ENCODE results near the gene NTM.

Gene NTM

GRCh38 chr11:131982154-131982553 is 611.7 kb downstream of the NTM start:
- no peaks in the 10 kb centered on the region for H4K20me1 ChIP-seq (ENCODE audit: insufficient read depth, low read length)
- no peak overlapping the region for H3K4me3 ChIP-seq (ENCODE audit: low read length)
- no peak for TF ChIP-seq EZH2phosphoT487 (IDR thresholded peaks at IDR 0.05; ENCODE audit: low read depth)
- TF ChIP-seq CTCF (IDR thresholded peaks at IDR 0.05; ENCODE audit: low read depth, low read length) = no peak
- no peak overlapping the region for H3K4me2 ChIP-seq (ENCODE audit: low read length)
- H3K4me1 ChIP-seq (ENCODE audit: low read length) = no peaks in the 10 kb centered on the region
- H3K27ac ChIP-seq (ENCODE audit: low read length) = no peak overlapping the region
- H3K9me3 ChIP-seq (ENCODE audit: insufficient read depth, low read length) = no peaks in the 10 kb centered on the region; the same call in 1 of the 2 replicates
- no peak overlapping the region for H3K9ac ChIP-seq (ENCODE audit: low read length)
- H3K27me3 ChIP-seq (ENCODE audit: low read depth, low read length) = peaks cover 19% of the 10 kb centered on the region
- H2AFZ ChIP-seq (ENCODE audit: low read depth, low read length) = no peak overlapping the region
- no peaks in the 10 kb centered on the region for H3K79me2 ChIP-seq (ENCODE audit: low read length)
- H3K36me3 ChIP-seq (replicated peaks; ENCODE audit: low read depth, low read length) = no peaks in the 10 kb centered on the region

- no peak overlapping the region for H2AFZ ChIP-seq (ENCODE audit: low read depth, low read length)
Measured at GRCh38 chr11:131985846-131986301, 615.5 kb downstream of the NTM start.

GRCh38 chr11:131987703-131988102 is 617.3 kb downstream of the NTM start:
- TF ChIP-seq CTCF (IDR thresholded peaks at IDR 0.05; ENCODE audit: low read depth, low read length) = no peak
- TF ChIP-seq EZH2phosphoT487 (IDR thresholded peaks at IDR 0.05; ENCODE audit: low read depth) = no peak
- no peaks in the 10 kb centered on the region for H4K20me1 ChIP-seq (ENCODE audit: insufficient read depth, low read length)
- H2AFZ ChIP-seq (ENCODE audit: low read depth, low read length) = no peak overlapping the region
- no peaks in the 10 kb centered on the region for H3K4me1 ChIP-seq (ENCODE audit: low read length)
- no peak overlapping the region for H3K9ac ChIP-seq (ENCODE audit: low read length)
- no peaks in the 10 kb centered on the region for H3K79me2 ChIP-seq (ENCODE audit: low read length)
- 0 out of 2 replicates have a peak, but pooled peaks cover 6% of the 10 kb centered on the region for H3K27me3 ChIP-seq (ENCODE audit: low read depth, low read length)
- H3K4me2 ChIP-seq (ENCODE audit: low read length) = no peak overlapping the region
- H3K36me3 ChIP-seq (replicated peaks; ENCODE audit: low read depth, low read length) = no peaks in the 10 kb centered on the region
- H3K9me3 ChIP-seq (ENCODE audit: insufficient read depth, low read length) = no peaks in the 10 kb centered on the region; the same call in 1 of the 2 replicates
- H3K27ac ChIP-seq (ENCODE audit: low read length) = no peak overlapping the region
- H3K4me3 ChIP-seq (ENCODE audit: low read length) = no peak overlapping the region

More at GRCh38 chr11:131985846-131986301, 615.5 kb downstream of the NTM start:
- Histone ChIP-seq H3K9ac (ENCODE audit: low read length) (no peak overlapping the region), H3K36me3 (replicated peaks; ENCODE audit: low read depth, low read length) (no peaks in the 10 kb centered on the region), H3K9me3 (ENCODE audit: insufficient read depth, low read length) (no peaks in the 10 kb centered on the region; the same call in 1 of the 2 replicates), H3K4me1 (ENCODE audit: low read length) (no peaks in the 10 kb centered on the region), H3K27ac (ENCODE audit: low read length) (no peak overlapping the region), H3K4me3 (ENCODE audit: low read length) (no peak overlapping the region), H3K4me2 (ENCODE audit: low read length) (no peak overlapping the region), H3K27me3 (ENCODE audit: low read depth, low read length) (peaks cover 13% of the 10 kb centered on the region; the same call in 1 of the 2 replicates), H3K79me2 (ENCODE audit: low read length) (no peaks in the 10 kb centered on the region), H4K20me1 (ENCODE audit: insufficient read depth, low read length) (no peaks in the 10 kb centered on the region)
- TF ChIP-seq CTCF (IDR thresholded peaks at IDR 0.05; ENCODE audit: low read depth, low read length) (no peak), EZH2phosphoT487 (IDR thresholded peaks at IDR 0.05; ENCODE audit: low read depth) (no peak)

- no peak for TF ChIP-seq CTCF (IDR thresholded peaks at IDR 0.05; ENCODE audit: low read depth, low read length)
- TF ChIP-seq EZH2phosphoT487 (IDR thresholded peaks at IDR 0.05; ENCODE audit: low read depth) = no peak
- H3K27me3 ChIP-seq (ENCODE audit: low read depth, low read length) = 0 out of 2 replicates have a peak, but pooled peaks cover 6% of the 10 kb centered on the region
- H3K4me1 ChIP-seq (ENCODE audit: low read length) = no peaks in the 10 kb centered on the region
- no peaks in the 10 kb centered on the region for H3K36me3 ChIP-seq (replicated peaks; ENCODE audit: low read depth, low read length)
- H3K4me2 ChIP-seq (ENCODE audit: low read length) = no peak overlapping the region
- no peaks in the 10 kb centered on the region for H3K79me2 ChIP-seq (ENCODE audit: low read length)
- no peak overlapping the region for H3K4me3 ChIP-seq (ENCODE audit: low read length)
- no peak overlapping the region for H3K27ac ChIP-seq (ENCODE audit: low read length)
- no peak overlapping the region for H2AFZ ChIP-seq (ENCODE audit: low read depth, low read length)
- no peak overlapping the region for H3K9ac ChIP-seq (ENCODE audit: low read length)
- no peaks in the 10 kb centered on the region for H3K9me3 ChIP-seq (ENCODE audit: insufficient read depth, low read length)
- no peaks in the 10 kb centered on the region for H4K20me1 ChIP-seq (ENCODE audit: insufficient read depth, low read length)
Measured at GRCh38 chr11:131991606-131992005, 621.2 kb downstream of the NTM start.

Measured in OCI-LY3 (cell line).